Smooth muscle cell (in vitro differentiated cells): ENCODE measurements around the gene CARMIL3. TPM values are rescaled to one million over a fixed set of nuclear protein-coding genes. Genes with fewer than 3 reads are reported as not detected.

Experiments
- DNase-seq: peaks from one replicate; lab custom pipeline; 2025; ENCODE audit not compliant: unreplicated experiment; lab: John Stamatoyannopoulos, UW
- H2AFZ ChIP-seq: fragments of 200-600 bp; sonication (generic); 2 replicates; pipeline ENCODE4 v1.6.0; 2016; ENCODE audit warnings: antibody characterized with exemption, low read depth, mild to moderate bottlenecking
- H3F3A ChIP-seq: fragments of 200-600 bp; sonication (generic); 2 replicates; pipeline ENCODE4 v1.6.0; 2017; ENCODE audit warnings: antibody characterized with exemption, low read depth
- H3K27ac ChIP-seq: fragments of 200-600 bp; sonication (generic); 2 replicates; pipeline ENCODE4 v1.5.1; 2016; ENCODE audit warnings: low read depth, mild to moderate bottlenecking
- H3K27me3 ChIP-seq: fragments of 200-600 bp; sonication (generic); 2 replicates; pipeline ENCODE4 v1.6.1; 2016; ENCODE audit warnings: low read depth, mild to moderate bottlenecking
- H3K36me3 ChIP-seq: fragments of 200-600 bp; sonication (generic); 2 replicates; pipeline ENCODE4 v1.5.1; 2016; ENCODE audit warnings: low read depth
- H3K4me1 ChIP-seq: fragments of 200-600 bp; sonication (generic); 2 replicates; pipeline ENCODE4 v1.5.1; 2016; ENCODE audit warnings: low read depth
- H3K4me2 ChIP-seq: fragments of 200-600 bp; sonication (generic); 2 replicates; pipeline ENCODE4 v1.6.0; 2016; ENCODE audit warnings: mild to moderate bottlenecking
- H3K4me3 ChIP-seq: fragments of 200-600 bp; sonication (generic); 2 replicates; pipeline ENCODE4 v1.5.1; 2016; ENCODE audit warnings: mild to moderate bottlenecking
- H3K79me2 ChIP-seq: fragments of 200-600 bp; sonication (generic); 2 replicates; pipeline ENCODE4 v1.6.0; 2016; ENCODE audit warnings: low read depth, mild to moderate bottlenecking
- H3K9ac ChIP-seq: fragments of 200-600 bp; sonication (generic); 2 replicates; pipeline ENCODE4 v1.6.0; 2016; ENCODE audit warnings: low read depth
- H3K9me3 ChIP-seq: fragments of 200-600 bp; sonication (generic); replicated peaks from 2 replicates; pipeline ENCODE4 v1.5.1; 2016; ENCODE audit warnings: low read depth
- H4K20me1 ChIP-seq: fragments of 200-600 bp; sonication (generic); 2 replicates; pipeline ENCODE4 v1.6.0; 2016; ENCODE audit warnings: low read depth
- CTCF ChIP-seq: fragments of 200-600 bp; sonication (generic); IDR thresholded peaks from 2 replicates; pipeline ENCODE4 v1.5.1; 2017; ENCODE audit warnings: borderline replicate concordance, mild to moderate bottlenecking, antibody characterized with exemption; ENCODE audit not compliant: insufficient read depth, poor library complexity, severe bottlenecking
- WGBS: methylation state at CpG from one replicate; pipeline ENCODE4 v1.1.7; 2016; ENCODE audit warnings: low lambda C conversion rate; 5-methylcytosine and 5-hydroxymethylcytosine counted together
- polyA plus RNA-seq: library from polyadenylated mRNA; unstranded; fragments of >200 nt; fragmentation: Nextera tagmentation; extraction: Ambion mirVana; gene quantifications from 2 replicates; pipeline ENCODE4 v1.2.1, GENCODE V29; 2016
- total RNA-seq: library from RNA; depleted of rRNA; stranded (reverse); fragments of >200 nt; gene quantifications from 2 replicates; pipeline ENCODE4 v1.2.3, GENCODE V29; 2014

The CARMIL3 gene
- total and polyA plus RNA-seq, 2 experiments from 2014 or later, result not detected

- Histone ChIP-seq H3K36me3 (no peaks in the 10 kb centered on the region), H3K4me1 (peaks cover 4% of the 10 kb centered on the region), H3K27me3 (no peaks in the 10 kb centered on the region), H3K9ac (no peak overlapping the region), H2AFZ (no peak overlapping the region), H3F3A (no peaks in the 10 kb centered on the region), H3K79me2 (no peaks in the 10 kb centered on the region), H3K4me3 (no peak overlapping the region), H3K27ac (no peak overlapping the region), H3K4me2 (no peak overlapping the region), H4K20me1 (no peaks in the 10 kb centered on the region), H3K9me3 (no peaks in the 10 kb centered on the region)
- no peak for DNase-seq
- no peak for TF ChIP-seq CTCF
- 89% methylated on average over 5 of the region's 6 CpGs for WGBS
Observed at GRCh38 chr14:24089890-24090289, 38.1 kb downstream of the CARMIL3 start.

- H3K4me1 ChIP-seq, result peaks cover 9% of the 10 kb centered on the region
- H4K20me1 ChIP-seq, result no peaks in the 10 kb centered on the region
- no peaks in the 10 kb centered on the region for H3F3A ChIP-seq
- peaks cover 15% of the 10 kb centered on the region for H3K79me2 ChIP-seq
- no peak overlapping the region for H3K4me3 ChIP-seq
- no peak for DNase-seq
- no peak for TF ChIP-seq CTCF
- no peak overlapping the region for H2AFZ ChIP-seq
- H3K27ac ChIP-seq, result no peak overlapping the region
- H3K9ac ChIP-seq, result no peak overlapping the region
- no peaks in the 10 kb centered on the region for H3K27me3 ChIP-seq
- no peaks in the 10 kb centered on the region for H3K36me3 ChIP-seq
- no peak overlapping the region for H3K4me2 ChIP-seq
- H3K9me3 ChIP-seq, result no peaks in the 10 kb centered on the region
Observed at GRCh38 chr14:24092110-24092504, 40.3 kb downstream of the CARMIL3 start.

- TF ChIP-seq CTCF, result no peak
- Histone ChIP-seq H3K9me3 (no peaks in the 10 kb centered on the region), H3K4me3 (no peak overlapping the region), H3F3A (no peaks in the 10 kb centered on the region), H3K27ac (no peak overlapping the region), H3K9ac (no peak overlapping the region), H3K27me3 (no peaks in the 10 kb centered on the region), H3K36me3 (no peaks in the 10 kb centered on the region), H3K4me2 (no peak overlapping the region), H4K20me1 (no peaks in the 10 kb centered on the region), H3K4me1 (peaks cover 9% of the 10 kb centered on the region), H2AFZ (no peak overlapping the region), H3K79me2 (peaks cover 15% of the 10 kb centered on the region)
- DNase-seq, result no peak
- 84% methylated on average over 4 of the region's 4 CpGs for WGBS
Observed at GRCh38 chr14:24092505-24093206, 40.8 kb downstream of the CARMIL3 start.
